ENCODE data around the gene SIGMAR1. TPM values are rescaled to one million over a fixed set of nuclear protein-coding genes. Genes with fewer than 3 reads are reported as not detected.

Gene SIGMAR1
- total RNA-seq, 4 donors from 2014 or later: 34.1 to 86.7 (median 68.7) TPM

DNA sequence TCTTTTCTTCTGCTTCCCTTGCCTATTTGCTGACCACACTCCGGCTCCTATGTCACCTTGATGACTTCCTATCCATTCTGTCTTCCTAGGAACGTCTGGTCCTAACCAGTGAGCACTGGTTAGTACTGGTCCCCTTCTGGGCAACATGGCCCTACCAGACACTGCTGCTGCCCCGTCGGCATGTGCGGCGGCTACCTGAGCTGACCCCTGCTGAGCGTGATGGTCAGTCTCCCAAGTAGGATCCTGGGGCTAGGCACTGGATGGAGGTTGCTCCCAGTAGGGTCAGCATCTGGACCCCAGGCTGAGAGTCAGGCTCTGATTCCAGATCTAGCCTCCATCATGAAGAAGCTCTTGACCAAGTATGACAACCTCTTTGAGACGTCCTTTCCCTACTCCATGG, 11.1 kb upstream of the SIGMAR1 start:
- TF ChIP-seq, protein P1, sequence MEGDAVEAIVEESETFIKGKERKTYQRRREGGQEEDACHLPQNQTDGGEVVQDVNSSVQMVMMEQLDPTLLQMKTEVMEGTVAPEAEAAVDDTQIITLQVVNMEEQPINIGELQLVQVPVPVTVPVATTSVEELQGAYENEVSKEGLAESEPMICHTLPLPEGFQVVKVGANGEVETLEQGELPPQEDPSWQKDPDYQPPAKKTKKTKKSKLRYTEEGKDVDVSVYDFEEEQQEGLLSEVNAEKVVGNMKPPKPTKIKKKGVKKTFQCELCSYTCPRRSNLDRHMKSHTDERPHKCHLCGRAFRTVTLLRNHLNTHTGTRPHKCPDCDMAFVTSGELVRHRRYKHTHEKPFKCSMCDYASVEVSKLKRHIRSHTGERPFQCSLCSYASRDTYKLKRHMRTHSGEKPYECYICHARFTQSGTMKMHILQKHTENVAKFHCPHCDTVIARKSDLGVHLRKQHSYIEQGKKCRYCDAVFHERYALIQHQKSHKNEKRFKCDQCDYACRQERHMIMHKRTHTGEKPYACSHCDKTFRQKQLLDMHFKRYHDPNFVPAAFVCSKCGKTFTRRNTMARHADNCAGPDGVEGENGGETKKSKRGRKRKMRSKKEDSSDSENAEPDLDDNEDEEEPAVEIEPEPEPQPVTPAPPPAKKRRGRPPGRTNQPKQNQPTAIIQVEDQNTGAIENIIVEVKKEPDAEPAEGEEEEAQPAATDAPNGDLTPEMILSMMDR (IDR thresholded peaks at IDR 0.05; ENCODE audit: low read depth): no peak

DNA sequence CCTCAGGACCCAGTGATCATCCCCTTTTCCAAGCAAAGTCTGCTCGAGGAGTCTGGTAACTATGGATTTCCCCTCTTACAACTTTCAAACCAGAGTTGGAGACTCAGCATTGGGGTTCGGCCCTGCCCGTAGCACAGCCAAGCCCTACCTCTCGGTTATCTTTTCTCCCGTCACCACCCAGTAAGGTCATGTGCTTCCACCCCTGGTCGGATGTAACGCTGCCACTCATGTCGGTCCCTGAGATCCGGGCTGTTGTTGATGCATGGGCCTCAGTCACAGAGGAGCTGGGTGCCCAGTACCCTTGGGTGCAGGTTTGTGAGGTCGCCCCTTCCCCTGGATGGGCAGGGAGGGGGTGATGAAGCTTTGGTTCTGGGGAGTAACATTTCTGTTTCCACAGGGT, 10.1 kb upstream of the SIGMAR1 start:
- TF ChIP-seq, protein P1 (IDR thresholded peaks at IDR 0.05; ENCODE audit: low read depth): no peak

GRCh38 chr9:34647084-34647403, 9.5 kb upstream of the SIGMAR1 start:
- TF ChIP-seq, protein P1 (IDR thresholded peaks at IDR 0.05; ENCODE audit: low read depth): no peak

GRCh38 chr9:34646211-34647083, 8.9 kb upstream of the SIGMAR1 start, which contains the start of gene GALT:
Gene GALT (plus strand): TSS chr9:34646675. CDS start chr9:34646705, 30 bp downstream.
- TF ChIP-seq, protein P1 (IDR thresholded peaks at IDR 0.05; ENCODE audit: low read depth): no peak

DNA sequence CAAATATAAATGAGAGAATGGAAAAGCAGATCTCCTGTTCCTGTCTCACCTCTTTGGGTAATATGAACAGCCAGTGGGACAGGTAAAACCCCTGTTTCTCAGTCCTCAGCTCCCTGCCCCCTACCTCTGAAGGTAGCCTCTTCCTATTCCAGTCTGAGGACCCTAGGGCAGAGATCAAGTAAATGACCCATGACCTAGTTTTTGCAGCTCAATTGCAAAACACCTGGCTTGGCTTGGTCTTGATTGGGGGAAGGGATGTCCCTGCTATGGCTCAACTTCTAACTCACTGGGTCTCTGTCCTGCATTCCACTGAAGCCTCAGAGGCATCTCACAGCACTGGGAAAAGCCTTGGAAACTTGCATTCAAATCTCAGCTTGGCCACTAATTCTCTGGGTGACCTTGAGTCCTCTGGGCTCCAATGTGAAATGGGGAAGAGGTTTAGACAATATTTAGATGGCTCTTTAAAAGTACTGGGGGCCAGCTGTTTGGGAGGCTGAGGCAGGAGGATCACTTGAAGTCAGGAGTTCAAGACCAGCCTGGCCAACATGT, 7.3 kb upstream of the SIGMAR1 start:
- TF ChIP-seq, protein P1 (IDR thresholded peaks at IDR 0.05; ENCODE audit: low read depth): no peak

DNA sequence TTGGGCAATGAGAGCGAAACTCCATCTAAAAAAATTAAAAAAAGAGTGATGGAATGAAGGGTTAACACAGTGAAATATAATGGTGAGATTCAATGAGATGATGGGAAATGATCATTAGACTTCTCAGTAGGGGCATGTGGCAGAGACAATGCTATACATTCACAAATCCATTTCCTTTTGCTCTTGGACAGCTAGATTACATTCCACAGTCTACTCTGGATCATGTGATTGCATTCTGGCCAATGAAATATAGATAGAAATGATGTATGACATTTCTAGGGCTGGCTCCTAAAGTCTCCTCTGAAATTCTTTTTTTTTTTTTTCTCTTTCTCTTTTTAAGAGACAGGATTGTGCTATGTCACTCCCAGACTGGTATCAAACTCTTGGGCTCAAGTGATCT, 5.1 kb upstream of the SIGMAR1 start:
- TF ChIP-seq, protein P1 (IDR thresholded peaks at IDR 0.05; ENCODE audit: low read depth): no peak

- TF ChIP-seq, protein P1 (IDR thresholded peaks at IDR 0.05; ENCODE audit: low read depth): no peak
Observed at GRCh38 chr9:34638138-34638445, 505 bp upstream of the SIGMAR1 start.

Data from subcutaneous adipose tissue (tissue), 4 donors.